OCI-LY3 (cell line): ENCODE measurements around the gene SERTAD3.

Experiments used
- H2AFZ ChIP-seq: fragments of 200-600, 300-600 bp; shearing (Covaris generic); 2 replicates; pipeline ENCODE4 v1.6.0; 2014; ENCODE audit warnings: antibody characterized with exemption, low read depth, low read length
- H3K27ac ChIP-seq: fragments of 200-600, 300-600 bp; sonication (generic); 2 replicates; pipeline ENCODE4 v1.5.1; 2014; ENCODE audit warnings: mild to moderate bottlenecking, low read length, moderate library complexity, mixed read lengths
- H3K27me3 ChIP-seq: fragments of 200-600, 300-600 bp; sonication (generic); 2 replicates; pipeline ENCODE4 v1.6.1; 2014; ENCODE audit warnings: low read depth, low read length, mixed read lengths
- H3K36me3 ChIP-seq: fragments of 200-600, 300-600 bp; sonication (generic); replicated peaks from 2 replicates; pipeline ENCODE3; 2014; ENCODE audit warnings: low read depth, low read length, mixed read lengths
- H3K4me1 ChIP-seq: fragments of 300-600, 200-600 bp; sonication (generic); 2 replicates; pipeline ENCODE4 v1.6.1; 2014; ENCODE audit warnings: low read length, mixed read lengths
- H3K4me2 ChIP-seq: fragments of 200-600, 300-600 bp; sonication (generic); 2 replicates; pipeline ENCODE4 v1.6.1; 2014; ENCODE audit warnings: low read length, mixed read lengths
- H3K4me3 ChIP-seq: fragments of 300-600, 200-600 bp; sonication (generic); 2 replicates; pipeline ENCODE4 v1.5.1; 2014; ENCODE audit warnings: antibody characterized with exemption, mild to moderate bottlenecking, low read length, moderate library complexity
- H3K79me2 ChIP-seq: fragments of 300-600, 200-600 bp; shearing (Covaris generic); 2 replicates; pipeline ENCODE4 v1.6.1; 2014; ENCODE audit warnings: mild to moderate bottlenecking, low read length, mixed read lengths
- H3K9ac ChIP-seq: fragments of 300-600, 200-600 bp; shearing (Covaris generic); 2 replicates; pipeline ENCODE4 v1.6.0; 2014; ENCODE audit warnings: mild to moderate bottlenecking, low read length, moderate library complexity
- H3K9me3 ChIP-seq: fragments of 200-600, 300-600 bp; shearing (Covaris generic); 2 replicates; pipeline ENCODE4 v1.6.1; 2014; ENCODE audit warnings: low read length, mixed read lengths; ENCODE audit not compliant: insufficient read depth
- H4K20me1 ChIP-seq: fragments of 200-600, 300-600 bp; sonication (generic); 2 replicates; pipeline ENCODE4 v1.6.1; 2016; ENCODE audit warnings: low read length, mixed read lengths; ENCODE audit not compliant: insufficient read depth
- EZH2phosphoT487 ChIP-seq: fragments of 200-600 bp; shearing (Covaris generic); IDR thresholded peaks from 2 replicates; pipeline ENCODE4 v1.6.1; 2018; ENCODE audit warnings: antibody characterized with exemption, mixed run types, low read depth
- TF ChIP-seq, protein P1 (sequence below): fragments of 200-600, 300-600 bp; sonication (generic); IDR thresholded peaks from 2 replicates; pipeline ENCODE4 v1.5.1; 2014; ENCODE audit warnings: antibody characterized with exemption, low read length, low read depth

Gene SERTAD3

DNA sequence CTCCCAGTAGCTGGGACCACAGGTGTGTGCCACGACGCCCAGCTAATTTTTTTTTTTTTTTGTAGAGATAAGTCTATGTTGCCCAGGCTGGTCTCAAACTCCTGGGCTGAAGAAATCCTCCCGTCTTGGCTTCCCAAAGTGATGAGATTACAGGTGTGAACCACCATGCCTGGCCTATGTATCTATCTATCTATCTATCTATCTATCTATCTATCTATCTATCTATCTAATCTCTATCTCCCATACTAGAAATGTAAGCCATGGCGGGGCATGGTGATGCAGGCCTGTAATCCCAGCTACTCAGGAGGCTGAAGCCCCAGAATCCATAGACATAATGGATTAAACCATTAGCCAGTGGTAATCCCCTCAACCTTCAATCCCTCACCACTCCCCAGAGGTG lies 6.5 kb upstream of the SERTAD3 start:
- H4K20me1 ChIP-seq = no peaks in the 10 kb centered on the region
- no peak overlapping the region for H2AFZ ChIP-seq
- no peaks in the 10 kb centered on the region for H3K36me3 ChIP-seq
- no peak for TF ChIP-seq EZH2phosphoT487
- TF ChIP-seq, protein P1, sequence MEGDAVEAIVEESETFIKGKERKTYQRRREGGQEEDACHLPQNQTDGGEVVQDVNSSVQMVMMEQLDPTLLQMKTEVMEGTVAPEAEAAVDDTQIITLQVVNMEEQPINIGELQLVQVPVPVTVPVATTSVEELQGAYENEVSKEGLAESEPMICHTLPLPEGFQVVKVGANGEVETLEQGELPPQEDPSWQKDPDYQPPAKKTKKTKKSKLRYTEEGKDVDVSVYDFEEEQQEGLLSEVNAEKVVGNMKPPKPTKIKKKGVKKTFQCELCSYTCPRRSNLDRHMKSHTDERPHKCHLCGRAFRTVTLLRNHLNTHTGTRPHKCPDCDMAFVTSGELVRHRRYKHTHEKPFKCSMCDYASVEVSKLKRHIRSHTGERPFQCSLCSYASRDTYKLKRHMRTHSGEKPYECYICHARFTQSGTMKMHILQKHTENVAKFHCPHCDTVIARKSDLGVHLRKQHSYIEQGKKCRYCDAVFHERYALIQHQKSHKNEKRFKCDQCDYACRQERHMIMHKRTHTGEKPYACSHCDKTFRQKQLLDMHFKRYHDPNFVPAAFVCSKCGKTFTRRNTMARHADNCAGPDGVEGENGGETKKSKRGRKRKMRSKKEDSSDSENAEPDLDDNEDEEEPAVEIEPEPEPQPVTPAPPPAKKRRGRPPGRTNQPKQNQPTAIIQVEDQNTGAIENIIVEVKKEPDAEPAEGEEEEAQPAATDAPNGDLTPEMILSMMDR = no peak
- no peak overlapping the region for H3K9ac ChIP-seq
- H3K27ac ChIP-seq = no peak overlapping the region
- no peaks in the 10 kb centered on the region for H3K27me3 ChIP-seq
- no peaks in the 10 kb centered on the region for H3K9me3 ChIP-seq
- no peaks in the 10 kb centered on the region for H3K79me2 ChIP-seq
- no peak overlapping the region for H3K4me2 ChIP-seq
- no peak overlapping the region for H3K4me3 ChIP-seq
- no peaks in the 10 kb centered on the region for H3K4me1 ChIP-seq

DNA sequence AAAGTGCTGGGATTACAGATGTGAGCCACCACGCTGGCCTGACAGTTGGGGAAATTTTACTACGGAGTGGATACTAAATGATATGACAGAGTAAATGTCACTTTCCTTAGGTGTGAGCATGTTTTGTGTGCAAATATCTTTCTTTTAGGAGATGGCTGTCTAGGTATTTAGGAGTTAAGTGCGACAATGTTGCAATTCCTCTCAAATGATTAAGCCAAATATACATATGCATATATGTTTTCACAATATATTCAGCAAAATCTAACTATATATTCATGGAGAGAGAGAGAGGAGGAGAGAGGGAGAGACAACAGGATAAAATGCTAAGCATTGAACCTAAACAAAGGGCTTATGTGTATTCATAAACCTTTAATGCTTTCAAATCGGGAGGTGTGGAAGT lies 5.4 kb upstream of the SERTAD3 start:
- Histone ChIP-seq H2AFZ (no peak overlapping the region), H3K4me1 (no peaks in the 10 kb centered on the region), H3K4me3 (no peak overlapping the region), H3K9ac (no peak overlapping the region), H3K9me3 (no peaks in the 10 kb centered on the region), H3K36me3 (no peaks in the 10 kb centered on the region), H4K20me1 (no peaks in the 10 kb centered on the region), H3K27ac (no peak overlapping the region), H3K4me2 (no peak overlapping the region), H3K27me3 (no peaks in the 10 kb centered on the region), H3K79me2 (no peaks in the 10 kb centered on the region)
- TF ChIP-seq, protein P1 = no peak
- no peak for TF ChIP-seq EZH2phosphoT487

DNA sequence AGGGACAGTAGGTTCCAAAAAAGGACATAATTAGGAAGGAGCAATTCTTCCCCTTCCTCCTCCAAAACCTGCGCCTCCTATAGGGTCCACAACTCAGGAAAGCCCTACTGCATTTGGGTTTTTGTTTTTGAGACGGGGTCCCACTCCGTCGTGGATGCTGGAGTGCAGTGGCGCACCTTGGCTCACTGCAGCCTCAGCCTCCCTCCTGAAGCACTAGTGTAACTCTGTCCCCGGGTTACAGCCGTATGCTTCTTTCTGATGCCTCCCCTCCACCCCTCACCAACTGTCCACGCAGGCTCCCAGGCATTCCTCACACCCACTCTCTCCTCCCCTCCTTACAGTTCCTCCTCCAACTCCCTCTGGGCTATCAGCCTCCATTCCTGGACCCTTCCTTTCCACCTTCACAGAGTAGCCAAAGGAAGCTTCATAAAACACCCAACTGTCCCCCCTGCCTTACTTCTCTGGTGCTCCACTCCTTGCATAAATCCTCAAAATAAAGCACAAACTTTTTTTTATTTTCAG lies 2.2 kb upstream of the SERTAD3 start:
- TF ChIP-seq, protein P1 = no peak
- TF ChIP-seq EZH2phosphoT487 = no peak
- Histone ChIP-seq H3K27me3 (no peaks in the 10 kb centered on the region), H3K36me3 (peaks cover 12% of the 10 kb centered on the region), H3K79me2 (peaks cover 25% of the 10 kb centered on the region), H4K20me1 (peaks cover 16% of the 10 kb centered on the region), H3K4me3 (no peak overlapping the region), H3K27ac (no peak overlapping the region), H2AFZ (no peak overlapping the region), H3K9ac (no peak overlapping the region), H3K4me1 (peaks cover 6% of the 10 kb centered on the region), H3K4me2 (no peak overlapping the region), H3K9me3 (no peaks in the 10 kb centered on the region)

DNA sequence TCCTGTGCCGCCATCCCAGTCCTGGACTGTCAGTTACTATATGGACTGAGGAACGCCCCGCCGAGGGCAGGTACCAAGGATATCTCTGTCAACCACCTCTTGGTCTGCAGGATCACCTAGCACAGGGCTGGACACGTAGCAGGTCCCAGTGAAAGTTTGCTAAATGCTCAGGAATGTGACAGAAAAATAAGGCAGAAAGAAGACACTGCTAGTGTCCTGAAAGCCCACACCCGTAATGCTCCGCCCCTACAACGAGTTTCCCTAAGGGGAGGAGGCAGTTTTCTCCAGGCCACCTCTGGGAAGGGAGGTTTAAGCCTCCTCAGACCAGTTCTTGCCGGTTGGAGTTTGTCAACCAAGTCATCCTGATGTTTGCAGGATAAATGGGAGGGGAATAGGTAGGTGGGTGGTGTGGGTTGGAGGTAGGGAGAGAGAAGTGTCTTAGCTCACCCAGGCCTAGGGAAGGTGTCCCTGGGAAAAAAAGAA lies 1.7 kb upstream of the SERTAD3 start:
- TF ChIP-seq, protein P1 = no peak
- no peak for TF ChIP-seq EZH2phosphoT487
- H3K9ac ChIP-seq = no peak overlapping the region
- no peak overlapping the region for H2AFZ ChIP-seq
- peaks cover 17% of the 10 kb centered on the region for H3K36me3 ChIP-seq
- peaks cover 30% of the 10 kb centered on the region for H3K79me2 ChIP-seq
- no peak overlapping the region for H3K27ac ChIP-seq
- H4K20me1 ChIP-seq = peaks cover 21% of the 10 kb centered on the region
- peaks cover 6% of the 10 kb centered on the region for H3K4me1 ChIP-seq
- no peaks in the 10 kb centered on the region for H3K27me3 ChIP-seq
- no peak overlapping the region for H3K4me2 ChIP-seq
- H3K4me3 ChIP-seq = no peak overlapping the region
- H3K9me3 ChIP-seq = no peaks in the 10 kb centered on the region
